Ovary (tissue), 3 donors: Measurements from ENCODE around the gene DNAAF1.

Experiments used
- EP300 ChIP-seq: sonication (generic); formaldehyde crosslinking; IDR thresholded peaks from one replicate; pipeline ENCODE4 v1.6.1; 2017; ENCODE audit warnings: antibody characterized with exemption
- TF ChIP-seq, protein P1 (sequence below), 3 donors: fragments of 450-650 bp in 2 of 3; fragments of 200-600 bp in 1 of 3; IDR thresholded peaks; one replicate each; pipeline versions ENCODE4 v1.5.1 to v1.8.0; 2016 to 2022; ENCODE audit warnings: antibody characterized with exemption in 3 of 3, mild to moderate bottlenecking in 1 of 3
- donor health status: DM: no; HTN: no; CAD: no.

DNA sequence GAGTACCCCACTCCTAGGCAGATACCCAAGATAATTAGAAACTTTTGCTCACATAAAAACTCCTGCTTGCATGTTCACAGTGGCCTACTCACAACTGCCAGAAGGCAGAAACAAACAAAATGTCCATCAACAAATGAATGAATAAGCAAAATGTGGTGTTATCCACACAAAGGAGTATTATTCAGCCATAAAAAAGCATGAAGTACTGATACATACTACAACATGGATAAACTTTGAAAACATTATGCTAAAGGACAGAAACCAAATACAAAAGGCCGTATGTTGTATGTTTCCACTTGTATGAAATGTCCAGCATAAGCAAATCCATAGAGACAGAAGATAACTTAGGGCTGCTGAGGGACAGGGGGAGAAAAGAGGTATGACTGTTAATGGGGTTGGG, 2.0 kb upstream of the DNAAF1 start:
- TF ChIP-seq, protein P1, sequence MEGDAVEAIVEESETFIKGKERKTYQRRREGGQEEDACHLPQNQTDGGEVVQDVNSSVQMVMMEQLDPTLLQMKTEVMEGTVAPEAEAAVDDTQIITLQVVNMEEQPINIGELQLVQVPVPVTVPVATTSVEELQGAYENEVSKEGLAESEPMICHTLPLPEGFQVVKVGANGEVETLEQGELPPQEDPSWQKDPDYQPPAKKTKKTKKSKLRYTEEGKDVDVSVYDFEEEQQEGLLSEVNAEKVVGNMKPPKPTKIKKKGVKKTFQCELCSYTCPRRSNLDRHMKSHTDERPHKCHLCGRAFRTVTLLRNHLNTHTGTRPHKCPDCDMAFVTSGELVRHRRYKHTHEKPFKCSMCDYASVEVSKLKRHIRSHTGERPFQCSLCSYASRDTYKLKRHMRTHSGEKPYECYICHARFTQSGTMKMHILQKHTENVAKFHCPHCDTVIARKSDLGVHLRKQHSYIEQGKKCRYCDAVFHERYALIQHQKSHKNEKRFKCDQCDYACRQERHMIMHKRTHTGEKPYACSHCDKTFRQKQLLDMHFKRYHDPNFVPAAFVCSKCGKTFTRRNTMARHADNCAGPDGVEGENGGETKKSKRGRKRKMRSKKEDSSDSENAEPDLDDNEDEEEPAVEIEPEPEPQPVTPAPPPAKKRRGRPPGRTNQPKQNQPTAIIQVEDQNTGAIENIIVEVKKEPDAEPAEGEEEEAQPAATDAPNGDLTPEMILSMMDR (IDR thresholded peaks at IDR 0.05): no peak
- no peak for TF ChIP-seq EP300
